OCI-LY1 (cell line): ENCODE results near the gene ATP6AP1.

Experiments used
- EZH2 ChIP-seq: fragments of 200-600 bp; sonication (generic), shearing (Covaris generic); IDR thresholded peaks from 2 replicates; pipeline ENCODE4 v1.8.0; 2017; ENCODE audit warnings: borderline replicate concordance, mixed run types, mild to moderate bottlenecking, antibody characterized with exemption, low read length, moderate library complexity, mixed read lengths
- TF ChIP-seq, protein P1 (sequence below): fragments of 200-600 bp; sonication (generic), shearing (Covaris generic); IDR thresholded peaks from 2 replicates; pipeline ENCODE4 v1.5.1; 2017; ENCODE audit warnings: mild to moderate bottlenecking, antibody characterized with exemption, low read length, moderate library complexity, mixed read lengths

DNA sequence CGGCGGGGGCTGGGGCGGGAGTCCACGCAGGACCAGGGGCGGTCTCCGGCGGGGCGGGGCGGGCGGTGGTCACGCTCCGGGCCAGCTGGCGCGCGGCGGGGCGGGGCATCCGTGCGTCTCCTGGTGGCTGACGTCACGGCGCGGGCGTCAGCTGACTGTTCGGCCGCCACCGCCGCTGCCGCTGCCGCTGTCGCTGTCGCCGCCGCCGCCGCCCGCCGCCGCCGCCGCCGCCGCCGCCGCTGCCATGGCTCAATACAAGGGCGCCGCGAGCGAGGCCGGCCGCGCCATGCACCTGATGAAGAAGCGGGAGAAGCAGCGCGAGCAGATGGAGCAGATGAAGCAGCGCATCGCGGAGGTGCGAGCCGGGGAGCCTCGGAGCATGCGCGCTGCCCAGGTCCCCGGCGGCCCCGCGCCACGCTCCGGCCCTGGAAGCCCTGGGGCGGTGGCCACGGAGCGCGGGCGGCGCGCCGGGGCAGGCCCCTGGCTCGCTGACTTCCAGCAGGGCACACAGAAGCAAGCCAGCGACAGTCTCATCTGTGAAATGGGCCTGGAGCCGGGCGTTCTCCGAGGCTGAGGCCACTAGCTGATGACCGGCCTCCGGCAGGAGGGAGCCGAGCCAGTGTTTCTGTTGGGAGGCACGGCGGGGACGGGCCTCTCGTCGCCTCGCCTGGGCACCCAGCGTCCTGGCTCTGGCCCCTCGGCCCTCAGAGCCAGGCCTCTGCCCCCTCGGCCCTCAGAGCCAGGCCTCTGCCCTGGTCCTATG lies 15.7 kb downstream of the ATP6AP1 start, which contains the start of gene FAM50A:
- TF ChIP-seq, protein P1, sequence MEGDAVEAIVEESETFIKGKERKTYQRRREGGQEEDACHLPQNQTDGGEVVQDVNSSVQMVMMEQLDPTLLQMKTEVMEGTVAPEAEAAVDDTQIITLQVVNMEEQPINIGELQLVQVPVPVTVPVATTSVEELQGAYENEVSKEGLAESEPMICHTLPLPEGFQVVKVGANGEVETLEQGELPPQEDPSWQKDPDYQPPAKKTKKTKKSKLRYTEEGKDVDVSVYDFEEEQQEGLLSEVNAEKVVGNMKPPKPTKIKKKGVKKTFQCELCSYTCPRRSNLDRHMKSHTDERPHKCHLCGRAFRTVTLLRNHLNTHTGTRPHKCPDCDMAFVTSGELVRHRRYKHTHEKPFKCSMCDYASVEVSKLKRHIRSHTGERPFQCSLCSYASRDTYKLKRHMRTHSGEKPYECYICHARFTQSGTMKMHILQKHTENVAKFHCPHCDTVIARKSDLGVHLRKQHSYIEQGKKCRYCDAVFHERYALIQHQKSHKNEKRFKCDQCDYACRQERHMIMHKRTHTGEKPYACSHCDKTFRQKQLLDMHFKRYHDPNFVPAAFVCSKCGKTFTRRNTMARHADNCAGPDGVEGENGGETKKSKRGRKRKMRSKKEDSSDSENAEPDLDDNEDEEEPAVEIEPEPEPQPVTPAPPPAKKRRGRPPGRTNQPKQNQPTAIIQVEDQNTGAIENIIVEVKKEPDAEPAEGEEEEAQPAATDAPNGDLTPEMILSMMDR: no peak
- TF ChIP-seq EZH2: no peak
